Immature natural killer cell (primary cell): ENCODE results near the gene GGCX. TPM values are rescaled to one million over a fixed set of nuclear protein-coding genes. Genes with fewer than 3 reads are reported as not detected.

ENCODE experiments used
- DNase-seq, 3 donors: peaks; one replicate each; pipeline ENCODE4 v3.0.0; 2022; ENCODE audit warnings: mixed read lengths in 1 of 3
- H3K27ac Mint-ChIP-seq, 6 donors: one replicate each; pipeline ENCODE4 v1.8.0; 2020; ENCODE audit warnings: mixed read lengths in 6 of 6, mild to moderate bottlenecking in 5 of 6, inconsistent platforms in 4 of 6, moderate library complexity in 3 of 6
- H3K27me3 Mint-ChIP-seq, 3 donors: one replicate each; pipeline ENCODE4 v1.8.0; 2020 to 2021; ENCODE audit warnings: low read depth in 3 of 3, mild to moderate bottlenecking in 3 of 3, mixed read lengths in 3 of 3, moderate library complexity in 3 of 3, inconsistent platforms in 1 of 3
- H3K36me3 Mint-ChIP-seq, 3 donors: one replicate each; pipeline ENCODE4 v1.8.0; 2020; ENCODE audit warnings: mixed read lengths in 3 of 3, inconsistent platforms in 2 of 3, mild to moderate bottlenecking in 2 of 3
- H3K4me1 Mint-ChIP-seq, 2 donors: one replicate each; pipeline ENCODE4 v1.8.0; 2020; ENCODE audit warnings: inconsistent platforms in 2 of 2, mild to moderate bottlenecking in 2 of 2, mixed read lengths in 2 of 2, moderate library complexity in 1 of 2
- H3K4me3 Mint-ChIP-seq, 5 donors: one replicate each; pipeline ENCODE4 v1.8.0; 2020; ENCODE audit warnings: mild to moderate bottlenecking in 5 of 5, mixed read lengths in 5 of 5, inconsistent platforms in 3 of 5, moderate library complexity in 3 of 5
- H3K9me3 Mint-ChIP-seq, 6 donors: one replicate each; pipeline ENCODE4 v1.8.0; 2020; ENCODE audit warnings: mild to moderate bottlenecking in 6 of 6, mixed read lengths in 6 of 6, inconsistent platforms in 4 of 6, moderate library complexity in 3 of 6
- polyA plus RNA-seq, 3 donors: library from polyadenylated mRNA; unstranded; fragments of 300-500 nt; fragmentation: Illumina TruSeq; gene quantifications; one replicate each; pipeline ENCODE4 v1.2.3, GENCODE V29; 2021

GGCX gene
- polyA plus RNA-seq, 3 donors from 2014 or later, result 11.4 to 31.7 (median 21.0) TPM

GRCh38 chr2:85539361-85540132 lies 21.7 kb downstream of the GGCX start:
- Mint-ChIP-seq H3K27me3 (peaks cover 11 to 22% (median 12%) of the 10 kb centered on the region in 3 donors), H3K4me3 (peak overlapping the region; percentile 95 to 97 (median 96)), H3K9me3 (no peaks in the 10 kb centered on the region), H3K4me1 (peaks cover 35 to 48% of the 10 kb centered on the region in 2 donors), H3K27ac (peak overlapping the region; percentile 89 to 96 (median 95)), H3K36me3 (peaks cover 14 to 24% (median 21%) of the 10 kb centered on the region in 3 donors)
- DNase-seq, result peak; percentile 66 to 74 (median 74)

- Mint-ChIP-seq H3K4me3 (peak within 1 kb of the TSS; percentile 95 to 97 (median 96)), H3K9me3 (no peaks in the 10 kb centered on the region), H3K36me3 (peaks cover 14 to 17% (median 15%) of the 10 kb centered on the region in 3 donors), H3K27ac (peak within 1 kb of the TSS; percentile 89 to 96 (median 95)), H3K4me1 (peaks cover 35 to 48% of the 10 kb centered on the region in 2 donors), H3K27me3 (peaks cover 11 to 22% (median 12%) of the 10 kb centered on the region in 3 donors)
- peak; percentile 91 to 93 (median 92) for DNase-seq
Observed at GRCh38 chr2:85538507-85539360, 22.6 kb downstream of the GGCX start, which contains the start of gene MAT2A. Gene MAT2A, plus strand, starts transcription at chr2:85539168. Its CDS starts 120 bp downstream, at chr2:85539288.

GRCh38 chr2:85537600-85538506 lies 23.4 kb downstream of the GGCX start:
- Mint-ChIP-seq H3K9me3 (no peaks in the 10 kb centered on the region), H3K4me3 (peak overlapping the region; percentile 95 to 97 (median 96)), H3K27ac (peak overlapping the region; percentile 89 to 96 (median 95)), H3K36me3 (peaks cover 8 to 12% (median 10%) of the 10 kb centered on the region in 3 donors), H3K4me1 (peaks cover 35 to 48% of the 10 kb centered on the region in 2 donors), H3K27me3 (peaks cover 11 to 21% (median 12%) of the 10 kb centered on the region in 3 donors)
- DNase-seq, result peak; percentile 10 to 20 (median 17)

- Mint-ChIP-seq H3K27me3 (peaks cover 11 to 20% (median 12%) of the 10 kb centered on the region in 3 donors), H3K27ac (no peak overlapping the region), H3K9me3 (no peaks in the 10 kb centered on the region), H3K36me3 (peaks cover 0 to 3% (median 0%) of the 10 kb centered on the region in 3 donors), H3K4me3 (peak overlapping the region in 2 of 5 donors; percentile 9 to 27), H3K4me1 (peaks cover 31 to 40% of the 10 kb centered on the region in 2 donors)
- no peak for DNase-seq
Observed at GRCh38 chr2:85536479-85536878, 24.8 kb downstream of the GGCX start.

GRCh38 chr2:85534881-85535280 lies 26.4 kb downstream of the GGCX start:
- Mint-ChIP-seq H3K36me3 (no peaks in the 10 kb centered on the region), H3K9me3 (no peaks in the 10 kb centered on the region), H3K27ac (peak overlapping the region in 1 of 6 donors; percentile 79), H3K27me3 (peaks cover 12 to 15% (median 13%) of the 10 kb centered on the region in 3 donors), H3K4me3 (no peak overlapping the region), H3K4me1 (peaks cover 16 to 24% of the 10 kb centered on the region in 2 donors)
- no peak for DNase-seq

GRCh38 chr2:85534099-85534498 lies 27.2 kb downstream of the GGCX start:
- H3K9me3 Mint-ChIP-seq, result no peaks in the 10 kb centered on the region
- DNase-seq, result no peak
- no peak overlapping the region for H3K27ac Mint-ChIP-seq
- peaks cover 12 to 21% of the 10 kb centered on the region in 2 donors for H3K4me1 Mint-ChIP-seq
- peaks cover 7 to 12% (median 12%) of the 10 kb centered on the region in 3 donors for H3K27me3 Mint-ChIP-seq
- H3K4me3 Mint-ChIP-seq, result no peak overlapping the region
- no peaks in the 10 kb centered on the region for H3K36me3 Mint-ChIP-seq

- DNase-seq, result no peak
- no peak overlapping the region for H3K4me3 Mint-ChIP-seq
- H3K4me1 Mint-ChIP-seq, result peaks cover 2 to 4% of the 10 kb centered on the region in 2 donors
- H3K27me3 Mint-ChIP-seq, result peaks cover 1 to 5% (median 4%) of the 10 kb centered on the region in 3 donors
- H3K27ac Mint-ChIP-seq, result no peak overlapping the region
- no peaks in the 10 kb centered on the region for H3K9me3 Mint-ChIP-seq
- peaks cover 0 to 3% (median 0%) of the 10 kb centered on the region in 3 donors for H3K36me3 Mint-ChIP-seq
Observed at GRCh38 chr2:85531589-85531988, 29.7 kb downstream of the GGCX start.

- Mint-ChIP-seq H3K9me3 (no peaks in the 10 kb centered on the region), H3K4me3 (no peak overlapping the region), H3K36me3 (peaks cover 0 to 3% (median 0%) of the 10 kb centered on the region in 3 donors), H3K27ac (no peak overlapping the region), H3K27me3 (peaks cover 1 to 9% (median 2%) of the 10 kb centered on the region in 3 donors), H3K4me1 (no peaks in the 10 kb centered on the region)
- DNase-seq, result no peak
Observed at GRCh38 chr2:85529809-85530208, 31.5 kb downstream of the GGCX start.

- Mint-ChIP-seq H3K27ac (no peak overlapping the region), H3K36me3 (peaks cover 0 to 3% (median 0%) of the 10 kb centered on the region in 3 donors), H3K4me3 (no peak overlapping the region), H3K27me3 (peaks cover 1 to 9% (median 2%) of the 10 kb centered on the region in 3 donors), H3K9me3 (no peaks in the 10 kb centered on the region), H3K4me1 (no peaks in the 10 kb centered on the region)
- DNase-seq, result no peak
Observed at GRCh38 chr2:85528355-85528754, 32.9 kb downstream of the GGCX start.

- Mint-ChIP-seq H3K27me3 (peaks cover 1 to 9% (median 2%) of the 10 kb centered on the region in 3 donors), H3K27ac (no peak overlapping the region), H3K9me3 (no peaks in the 10 kb centered on the region), H3K4me1 (no peaks in the 10 kb centered on the region), H3K36me3 (peaks cover 0 to 3% (median 0%) of the 10 kb centered on the region in 3 donors), H3K4me3 (no peak overlapping the region)
- DNase-seq, result no peak
Observed at GRCh38 chr2:85527787-85528186, 33.5 kb downstream of the GGCX start.

- H3K27me3 Mint-ChIP-seq, result peaks cover 1 to 7% (median 2%) of the 10 kb centered on the region in 3 donors
- H3K27ac Mint-ChIP-seq, result no peak overlapping the region
- no peak overlapping the region for H3K4me3 Mint-ChIP-seq
- peaks cover 0 to 3% (median 0%) of the 10 kb centered on the region in 3 donors for H3K36me3 Mint-ChIP-seq
- no peaks in the 10 kb centered on the region for H3K4me1 Mint-ChIP-seq
- DNase-seq, result no peak
- no peaks in the 10 kb centered on the region for H3K9me3 Mint-ChIP-seq
Observed at GRCh38 chr2:85525567-85525966, 35.7 kb downstream of the GGCX start.

- no peaks in the 10 kb centered on the region for H3K9me3 Mint-ChIP-seq
- no peak overlapping the region for H3K27ac Mint-ChIP-seq
- DNase-seq, result no peak
- no peaks in the 10 kb centered on the region for H3K4me1 Mint-ChIP-seq
- H3K36me3 Mint-ChIP-seq, result peaks cover 0 to 3% (median 0%) of the 10 kb centered on the region in 3 donors
- peaks cover 1 to 7% (median 2%) of the 10 kb centered on the region in 3 donors for H3K27me3 Mint-ChIP-seq
- no peak overlapping the region for H3K4me3 Mint-ChIP-seq
Observed at GRCh38 chr2:85525029-85525428, 36.3 kb downstream of the GGCX start.
